Measurements from ENCODE around the gene CA12. TPM values are rescaled to one million over a fixed set of nuclear protein-coding genes. Genes with fewer than 3 reads are reported as not detected.

The CA12 gene
- total RNA-seq, 1 donor from 2014 or later = not detected

GRCh38 chr15:63357061-63357460 lies 24.6 kb downstream of the CA12 start:
- Mint-ChIP-seq H3K4me3 (ENCODE audit: unreplicated experiment) (no peak overlapping the region), H3K36me3 (ENCODE audit: unreplicated experiment) (peaks cover 6% of the 10 kb centered on the region), H3K4me1 (ENCODE audit: low read depth, unreplicated experiment) (no peaks in the 10 kb centered on the region), H3K9me3 (ENCODE audit: unreplicated experiment) (peaks cover 3% of the 10 kb centered on the region), H3K27me3 (ENCODE audit: unreplicated experiment) (peaks cover 3% of the 10 kb centered on the region), H3K27ac (ENCODE audit: unreplicated experiment) (no peak overlapping the region)
- TF ChIP-seq CTCF (IDR thresholded peaks at IDR 0.05; ENCODE audit: partially characterized antibody, unreplicated experiment) = no peak
- DNase-seq = no peak

GRCh38 chr15:63354821-63355650 lies 26.6 kb downstream of the CA12 start:
- Mint-ChIP-seq H3K9me3 (ENCODE audit: unreplicated experiment) (peaks cover 3% of the 10 kb centered on the region), H3K4me3 (ENCODE audit: unreplicated experiment) (no peak overlapping the region), H3K27ac (ENCODE audit: unreplicated experiment) (no peak overlapping the region), H3K36me3 (ENCODE audit: unreplicated experiment) (peaks cover 6% of the 10 kb centered on the region), H3K4me1 (ENCODE audit: low read depth, unreplicated experiment) (no peaks in the 10 kb centered on the region), H3K27me3 (ENCODE audit: unreplicated experiment) (peaks cover 2% of the 10 kb centered on the region)
- no peak for TF ChIP-seq CTCF (IDR thresholded peaks at IDR 0.05; ENCODE audit: partially characterized antibody, unreplicated experiment)
- DNase-seq = no peak

- no peak for DNase-seq
- no peak overlapping the region for H3K4me3 Mint-ChIP-seq (ENCODE audit: unreplicated experiment)
- no peak for TF ChIP-seq CTCF (IDR thresholded peaks at IDR 0.05; ENCODE audit: partially characterized antibody, unreplicated experiment)
- no peaks in the 10 kb centered on the region for H3K4me1 Mint-ChIP-seq (ENCODE audit: low read depth, unreplicated experiment)
- no peak overlapping the region for H3K27ac Mint-ChIP-seq (ENCODE audit: unreplicated experiment)
- no peaks in the 10 kb centered on the region for H3K36me3 Mint-ChIP-seq (ENCODE audit: unreplicated experiment)
- H3K27me3 Mint-ChIP-seq (ENCODE audit: unreplicated experiment) = peaks cover 2% of the 10 kb centered on the region
- H3K9me3 Mint-ChIP-seq (ENCODE audit: unreplicated experiment) = peaks cover 2% of the 10 kb centered on the region
Measured at GRCh38 chr15:63353887-63354286, 27.8 kb downstream of the CA12 start.

GRCh38 chr15:63353261-63353660 lies 28.4 kb downstream of the CA12 start:
- Mint-ChIP-seq H3K9me3 (ENCODE audit: unreplicated experiment) (no peaks in the 10 kb centered on the region), H3K27me3 (ENCODE audit: unreplicated experiment) (peaks cover 2% of the 10 kb centered on the region), H3K36me3 (ENCODE audit: unreplicated experiment) (no peaks in the 10 kb centered on the region), H3K4me1 (ENCODE audit: low read depth, unreplicated experiment) (no peaks in the 10 kb centered on the region), H3K4me3 (ENCODE audit: unreplicated experiment) (no peak overlapping the region), H3K27ac (ENCODE audit: unreplicated experiment) (no peak overlapping the region)
- no peak for DNase-seq
- no peak for TF ChIP-seq CTCF (IDR thresholded peaks at IDR 0.05; ENCODE audit: partially characterized antibody, unreplicated experiment)

GRCh38 chr15:63352808-63353207 lies 28.8 kb downstream of the CA12 start:
- Mint-ChIP-seq H3K4me3 (ENCODE audit: unreplicated experiment) (no peak overlapping the region), H3K36me3 (ENCODE audit: unreplicated experiment) (no peaks in the 10 kb centered on the region), H3K4me1 (ENCODE audit: low read depth, unreplicated experiment) (no peaks in the 10 kb centered on the region), H3K27ac (ENCODE audit: unreplicated experiment) (no peak overlapping the region), H3K9me3 (ENCODE audit: unreplicated experiment) (no peaks in the 10 kb centered on the region), H3K27me3 (ENCODE audit: unreplicated experiment) (peaks cover 2% of the 10 kb centered on the region)
- DNase-seq = no peak
- TF ChIP-seq CTCF (IDR thresholded peaks at IDR 0.05; ENCODE audit: partially characterized antibody, unreplicated experiment) = no peak
